Fibroblast of lung (primary cell): Measurements from ENCODE around the gene DUSP9.

Experiments
- CTCF ChIP-seq, 2 donors: IDR thresholded peaks in 1 of 2; conservative IDR thresholded peaks in 1 of 2; 1 replicate in 1 of 2; 2 replicates in 1 of 2; pipeline ENCODE4 v1.5.1; 2011 to 2012; ENCODE audit warnings: low read length in 2 of 2, control low read depth in 1 of 2, inconsistent platforms in 1 of 2, low read depth in 1 of 2, mild to moderate bottlenecking in 1 of 2
- EZH2 ChIP-seq: IDR thresholded peaks from 2 replicates; pipeline ENCODE4 v1.5.1; 2012; ENCODE audit warnings: low read length, control low read depth, mild to moderate bottlenecking; ENCODE audit errors: missing control alignments

GRCh38 chrX:153640736-153641575, 6.0 kb upstream of the DUSP9 start:
- TF ChIP-seq CTCF (conservative IDR thresholded peaks at IDR 0.05 in 1 of 2, IDR thresholded peaks at IDR 0.05 in 1 of 2; ENCODE audit: low read depth in 1 of 2, low read length in 2 of 2) (no peak), EZH2 (no peak)
